Fibroblast of skin of scalp (primary cell): ENCODE measurements around the gene EN1.

Experiments
- DNase-seq: peaks from one replicate; pipeline ENCODE4 v3.0.0-alpha.2; 2013

EN1 gene

DNA sequence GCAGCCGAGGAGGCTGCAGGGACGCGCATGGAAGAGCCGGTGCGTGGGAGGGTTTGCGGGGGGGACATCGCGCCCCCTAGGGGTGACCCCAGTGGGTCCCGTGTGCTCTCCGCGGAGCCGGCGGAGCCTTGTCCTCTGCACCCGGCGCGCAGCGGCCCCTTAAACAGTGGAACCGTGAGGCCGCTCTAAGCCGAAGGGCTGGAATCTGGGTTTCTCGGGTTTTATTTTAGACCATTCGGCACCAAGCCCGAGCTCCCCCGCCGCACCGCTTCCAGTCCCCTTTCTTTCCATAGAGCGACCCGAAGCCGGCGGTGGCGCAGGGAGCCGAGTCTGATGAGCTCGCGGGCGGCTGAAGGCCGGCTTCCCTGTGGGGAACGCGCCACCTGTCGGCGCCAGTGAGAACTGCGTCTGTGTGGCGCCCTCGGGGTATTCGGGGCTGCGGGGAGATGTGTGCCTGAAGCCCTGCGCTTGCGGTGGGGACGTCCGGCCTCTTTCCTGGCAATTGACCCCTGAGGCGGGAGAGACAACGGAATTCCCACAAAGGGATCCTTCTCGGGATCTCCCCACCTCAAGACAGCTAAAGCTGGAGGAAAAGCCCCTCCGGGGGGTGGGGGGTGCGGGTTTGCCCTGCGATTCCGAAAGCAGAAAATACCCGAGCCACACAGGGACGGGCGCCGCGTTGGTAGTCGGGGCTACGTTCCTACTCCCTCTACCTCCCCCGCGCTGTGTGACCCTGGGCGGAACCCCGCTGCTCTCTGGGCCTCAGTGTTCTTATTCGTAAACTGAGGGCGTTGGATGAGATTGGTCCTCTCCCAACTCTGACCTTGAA lies 8.2 kb upstream of the EN1 start:
- peak; percentile 94 for DNase-seq

DNA sequence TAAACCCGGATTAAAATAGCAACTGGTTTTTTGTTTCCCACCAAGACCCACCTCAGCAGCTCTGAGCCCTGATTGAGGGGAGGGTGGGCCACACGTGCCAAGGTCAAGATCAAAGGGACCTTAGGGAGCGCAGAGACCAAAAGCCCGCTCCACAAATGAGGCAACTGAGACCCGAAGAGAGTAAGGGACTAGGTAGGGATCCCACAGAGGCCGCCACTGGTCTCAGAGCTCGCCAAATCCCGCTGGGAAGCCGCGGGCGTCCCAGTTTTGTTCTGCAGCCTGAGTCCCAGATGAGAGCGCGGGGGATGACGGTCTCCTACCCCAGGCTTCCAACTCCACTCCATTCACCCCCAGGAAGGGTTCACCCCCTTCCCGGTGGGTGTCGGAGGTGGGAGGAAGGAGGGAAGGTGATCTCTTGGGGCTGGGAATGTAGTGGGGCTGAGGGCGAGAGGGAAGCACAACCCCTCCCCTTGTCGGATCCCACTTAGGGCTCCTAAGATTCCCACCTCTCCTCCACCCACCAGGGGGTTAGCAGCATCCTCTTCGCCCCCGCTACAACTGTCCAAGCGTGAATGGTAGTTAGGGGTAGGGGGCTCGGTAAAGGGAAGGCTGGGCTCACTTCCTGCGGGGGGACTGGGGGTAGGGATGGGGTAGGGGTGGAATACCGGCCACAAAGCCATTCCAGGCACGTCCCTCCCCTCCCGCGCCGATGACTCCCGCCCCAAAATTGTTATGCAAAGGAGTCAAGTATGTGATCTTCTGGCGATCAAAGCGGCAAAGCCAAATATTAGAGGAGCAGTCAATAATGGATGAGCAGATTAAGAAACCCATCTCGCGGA lies 7.3 kb upstream of the EN1 start:
- peak; percentile 76 for DNase-seq

DNA sequence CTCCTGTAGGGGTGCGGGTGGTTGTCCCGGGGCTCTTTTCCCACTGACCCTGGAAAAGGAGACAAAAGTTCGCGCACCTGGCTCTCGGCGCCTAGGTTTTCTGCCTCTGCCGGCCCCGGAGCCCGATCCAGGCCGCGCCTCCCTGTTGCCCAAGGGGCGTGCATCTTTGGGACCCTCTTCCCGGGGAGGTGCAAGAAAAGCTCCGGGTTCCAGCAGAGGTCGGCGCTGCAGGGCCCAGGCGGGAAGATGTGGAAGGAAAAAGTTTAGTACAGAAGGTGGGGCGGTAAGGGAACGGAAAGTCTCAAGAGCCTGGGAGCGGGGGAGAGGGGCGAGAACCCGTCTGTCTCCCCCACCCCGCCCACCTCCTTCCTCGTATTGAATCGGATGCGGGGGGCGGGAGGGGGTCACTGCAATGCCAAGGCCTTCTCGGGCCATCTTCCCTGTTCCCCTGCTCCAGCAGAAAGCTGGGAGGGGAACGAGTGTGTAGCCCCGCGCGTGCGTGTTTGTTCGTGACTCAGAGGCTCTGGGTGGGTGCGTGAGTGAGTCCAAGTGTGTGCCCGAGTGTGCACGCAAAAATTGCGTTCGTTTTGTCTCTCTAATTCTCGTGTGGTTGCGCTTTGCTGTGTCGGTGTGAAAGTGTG lies 6.3 kb upstream of the EN1 start:
- peak; percentile 66 for DNase-seq

DNA sequence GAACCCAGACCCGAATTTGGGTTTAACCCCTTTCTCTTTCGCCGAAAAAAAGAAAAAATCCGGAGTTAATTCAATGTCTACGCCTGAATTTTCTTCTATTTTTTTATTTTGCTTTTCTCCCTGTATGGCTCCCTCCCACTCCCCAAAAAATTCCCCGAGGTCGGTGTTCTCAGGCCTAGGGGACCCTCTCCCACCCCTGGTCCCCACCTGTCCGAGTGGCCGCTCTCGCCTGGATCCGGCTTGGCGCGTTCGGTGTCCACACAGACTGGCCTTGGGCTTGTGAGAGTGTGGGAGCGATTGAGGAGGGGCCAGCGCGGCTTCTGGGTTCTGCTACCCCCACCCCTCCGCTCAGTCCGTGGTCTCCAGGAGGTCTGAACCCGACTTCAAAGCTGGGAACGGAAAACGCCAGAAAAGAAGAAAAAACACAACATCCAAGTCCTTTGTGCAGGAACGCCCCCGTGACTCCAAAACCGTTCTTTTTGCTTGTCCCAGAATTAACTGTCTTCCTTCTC lies 5.7 kb upstream of the EN1 start:
- no peak for DNase-seq

DNA sequence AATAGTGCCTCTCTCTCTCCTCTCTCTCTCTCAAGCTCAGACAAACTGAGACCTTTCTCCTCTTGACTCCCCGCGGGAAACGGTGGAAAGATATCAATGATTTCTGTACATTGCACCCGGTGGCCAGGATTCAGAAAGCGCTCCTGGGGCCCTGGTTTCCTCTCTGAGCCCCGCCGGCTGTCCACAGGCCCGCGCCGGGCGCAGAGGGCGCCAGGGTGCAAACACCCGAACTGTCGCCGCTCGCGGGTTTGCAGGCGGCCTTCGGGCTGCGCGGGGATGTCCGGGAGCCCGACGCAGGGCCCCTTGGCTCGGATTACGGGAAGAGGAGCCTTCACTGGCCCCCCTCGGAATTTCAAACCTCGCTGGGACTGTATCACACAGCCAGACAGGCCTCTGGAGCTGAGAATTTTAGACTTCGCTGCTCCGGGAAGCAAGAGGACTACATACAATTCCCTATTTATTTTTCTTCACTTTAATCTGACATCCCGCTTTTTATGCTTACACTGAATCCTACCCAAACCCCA lies 5.2 kb upstream of the EN1 start:
- DNase-seq: peak; percentile 60

DNA sequence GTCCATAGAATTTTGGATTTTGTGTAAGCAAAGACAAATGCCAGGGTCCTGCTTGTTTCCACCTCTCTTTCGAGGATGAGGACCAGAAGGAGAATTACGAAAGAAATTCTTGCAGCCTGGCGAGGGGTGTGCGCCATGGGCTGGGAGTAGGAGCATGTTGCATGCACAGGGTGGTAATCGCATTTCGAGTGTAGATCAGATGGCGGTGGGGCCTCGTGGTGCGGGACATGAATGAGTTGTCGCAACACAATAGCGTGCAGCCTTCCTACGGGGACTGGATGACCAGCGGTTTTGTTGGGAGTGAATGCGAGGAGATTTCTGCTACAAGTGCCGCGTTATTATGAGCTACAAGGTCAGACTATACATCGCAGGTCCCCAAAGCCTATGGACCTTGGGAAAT lies 4.2 kb upstream of the EN1 start:
- DNase-seq: peak; percentile 47

DNA sequence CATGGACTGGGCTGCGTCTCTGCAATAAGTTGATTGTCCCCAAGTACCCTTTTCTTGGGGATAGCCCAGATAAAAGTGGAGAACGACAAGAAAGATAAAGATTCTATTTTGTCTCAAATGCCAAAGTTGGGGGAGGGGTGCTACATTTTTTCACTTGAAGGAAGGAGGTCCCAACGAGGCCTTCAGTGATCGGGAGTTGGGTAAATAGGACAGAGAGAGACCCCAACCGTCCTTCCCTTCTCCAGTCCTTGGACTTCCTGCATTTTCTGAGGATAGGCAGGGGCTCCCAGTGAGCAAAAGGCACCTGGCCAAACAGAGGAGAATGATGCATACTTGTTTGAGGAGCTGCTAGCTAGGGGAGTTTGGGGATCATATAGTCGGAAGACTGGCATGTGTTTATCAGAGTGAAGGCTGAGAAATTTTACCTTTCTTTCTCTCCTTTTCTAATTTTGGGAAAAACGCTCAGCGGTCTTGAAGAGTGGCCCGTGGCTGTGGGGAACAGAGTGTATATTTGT lies 3.5 kb upstream of the EN1 start:
- peak; percentile 15 for DNase-seq

DNA sequence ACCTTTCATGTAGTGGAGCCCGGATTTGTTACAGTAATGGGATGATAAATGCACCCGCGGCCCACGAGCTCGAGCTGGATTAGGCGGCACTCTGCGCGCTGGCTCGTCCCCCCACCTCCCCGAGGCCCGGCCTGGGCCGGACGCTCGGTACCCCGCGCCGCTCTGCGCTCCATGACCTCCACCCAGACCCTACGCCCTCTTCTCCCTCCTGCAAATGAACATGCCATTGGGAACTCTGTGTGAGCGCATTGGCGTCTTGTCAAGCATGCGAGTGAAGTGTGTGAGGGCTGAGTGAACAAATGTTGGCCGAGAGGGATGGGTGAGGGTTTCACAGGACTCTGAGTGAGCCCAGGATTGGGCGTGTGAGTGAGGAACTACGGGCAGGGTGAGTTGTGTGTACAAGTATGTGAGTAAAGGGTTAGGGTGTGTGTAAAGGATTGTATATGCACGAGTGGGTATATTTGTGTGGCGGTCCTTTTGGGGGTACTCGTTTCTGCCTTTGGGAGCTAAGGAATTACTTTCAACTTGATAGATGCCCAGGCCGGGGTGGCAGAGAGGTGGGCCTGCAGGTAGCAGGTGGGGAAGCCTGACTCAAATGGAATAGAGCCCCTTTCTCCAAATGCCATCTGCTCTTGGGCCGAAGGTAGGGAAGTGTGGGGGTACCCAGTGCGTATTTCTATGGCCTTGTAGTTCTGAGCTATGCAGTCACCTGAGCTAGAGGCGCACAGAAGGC lies 2.9 kb upstream of the EN1 start:
- peak; percentile 65 for DNase-seq

DNA sequence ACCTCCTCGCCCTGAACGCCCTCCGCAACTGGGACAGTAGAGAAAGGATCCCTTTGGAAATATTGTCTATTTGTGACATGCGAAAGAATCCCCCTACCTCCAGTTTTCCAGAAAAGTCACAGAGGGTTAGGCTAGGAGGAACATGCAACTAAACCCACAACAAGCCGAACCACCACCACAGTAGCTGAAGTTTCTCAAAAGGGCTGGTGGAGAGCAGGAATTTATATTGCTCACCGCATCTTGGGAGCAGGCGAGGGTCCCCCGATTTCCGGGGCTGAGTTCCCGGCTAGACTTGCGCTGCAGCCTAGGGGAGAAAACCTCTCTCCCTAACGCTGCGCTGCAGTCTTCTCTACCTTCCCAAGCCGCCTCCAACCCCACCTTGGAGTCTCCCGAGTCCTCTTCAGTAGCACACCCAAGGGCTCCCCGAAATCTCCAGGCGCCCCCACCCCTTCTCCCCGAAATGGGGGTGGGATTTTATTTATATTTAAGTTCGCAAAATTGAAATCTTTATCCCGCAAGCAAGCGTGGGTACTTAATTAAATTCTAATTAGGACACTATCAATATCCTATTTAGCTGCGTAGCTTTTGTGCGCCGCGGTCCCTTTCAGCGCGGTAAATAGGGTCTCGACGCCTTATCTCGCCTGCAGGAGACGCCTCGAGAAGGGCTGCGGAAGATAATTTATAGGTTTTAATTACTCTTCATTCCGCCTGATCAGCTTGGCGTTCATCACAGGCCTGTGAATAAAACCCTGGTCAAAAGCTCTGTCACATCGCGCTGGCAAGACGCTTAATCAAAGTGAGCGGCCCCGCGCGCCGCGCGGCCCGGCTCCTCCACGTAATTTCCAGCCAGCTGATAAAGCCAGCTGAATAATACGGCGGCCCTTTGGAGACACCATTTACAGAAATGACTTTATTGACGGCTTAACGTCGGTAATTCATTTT lies 2.0 kb upstream of the EN1 start:
- peak; percentile 36 for DNase-seq

DNA sequence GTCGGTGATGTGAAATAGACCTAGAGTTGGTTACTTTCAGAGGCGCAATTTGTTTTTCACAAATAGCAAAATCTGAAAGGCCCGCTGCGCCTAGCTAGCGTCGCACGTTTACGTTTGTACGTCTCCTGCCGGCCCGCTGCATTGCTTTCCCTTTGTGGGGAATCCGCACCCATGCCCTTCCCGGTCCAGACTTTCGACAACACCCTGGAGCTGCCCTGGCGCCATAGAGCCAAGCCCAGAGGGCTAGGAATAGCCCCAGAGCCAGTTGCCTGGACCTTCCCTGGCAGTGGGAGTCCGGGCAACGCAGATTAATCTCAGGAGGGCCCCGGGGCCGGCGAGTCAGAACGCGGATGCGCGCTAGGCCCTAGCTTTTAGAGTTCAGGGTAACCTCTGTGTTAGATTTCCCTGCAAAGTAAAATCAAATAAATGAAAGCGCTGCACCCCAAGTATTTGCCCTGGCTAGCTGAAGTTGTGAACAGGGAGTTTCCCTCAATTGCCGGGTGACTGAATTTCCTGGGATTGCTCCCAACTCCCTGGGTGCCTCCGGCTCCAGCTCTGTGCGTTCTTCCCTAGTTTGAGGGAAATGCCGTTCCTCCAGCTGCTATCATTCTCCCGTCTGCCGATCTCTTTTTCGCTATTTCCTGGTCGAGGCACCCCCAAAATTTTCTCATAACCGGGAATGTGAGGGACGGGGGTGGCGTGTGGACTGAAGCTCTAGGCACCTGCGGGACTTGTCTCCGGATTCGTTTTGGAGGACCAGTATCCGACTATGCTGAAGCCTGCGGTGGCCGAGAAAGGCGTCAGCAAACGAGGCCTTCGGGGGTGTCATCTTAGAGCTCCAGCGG lies 1.2 kb upstream of the EN1 start:
- DNase-seq: peak; percentile 52

DNA sequence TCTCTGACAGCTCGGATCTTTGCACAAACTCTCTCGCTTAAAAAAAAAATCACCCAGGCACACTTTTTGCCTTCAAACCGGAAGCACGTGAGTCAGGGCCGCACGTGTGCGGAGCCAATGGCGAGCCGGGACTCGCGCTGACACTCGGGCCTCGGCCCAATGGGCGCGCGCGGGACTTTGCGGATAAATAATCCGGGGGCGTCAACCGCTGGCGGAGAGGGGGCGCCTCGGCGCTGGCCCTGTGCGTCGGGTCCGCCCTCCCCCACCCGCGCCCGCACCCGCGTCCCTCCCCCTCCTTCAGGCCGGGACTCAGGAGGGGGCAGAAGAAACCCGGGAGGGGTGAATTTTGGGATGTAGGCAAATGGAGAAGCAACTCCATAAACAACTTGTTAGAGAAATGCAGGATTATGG lies 319 bp upstream of the EN1 start:
- peak; percentile 99 for DNase-seq

DNA sequence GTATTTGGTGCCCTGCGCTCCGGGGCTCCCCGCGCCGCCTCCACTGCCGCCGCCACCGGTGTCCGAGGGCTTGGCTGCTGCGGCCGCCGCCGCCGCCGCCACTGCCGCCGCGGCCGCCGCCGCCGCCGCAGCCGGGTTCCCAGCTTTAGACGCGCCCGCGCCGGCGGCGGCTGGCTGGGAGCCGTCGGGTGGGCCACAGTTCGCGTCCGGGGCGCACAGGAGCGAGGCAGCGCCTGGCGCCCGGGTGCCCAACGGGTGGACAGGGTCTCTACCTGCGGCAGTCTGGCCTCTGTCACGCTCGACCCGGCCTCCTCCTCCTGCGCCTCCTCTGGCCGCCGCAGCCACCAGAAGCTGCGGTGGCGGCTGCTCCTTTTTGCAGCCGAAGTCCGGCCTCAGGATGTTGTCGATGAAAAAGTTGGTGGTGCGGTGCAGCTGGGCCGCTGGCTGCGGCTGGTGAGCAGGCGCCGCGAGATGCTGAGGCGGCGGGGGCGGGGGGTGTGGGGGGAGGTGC lies 951 bp downstream of the EN1 start:
- DNase-seq: peak; percentile 44

DNA sequence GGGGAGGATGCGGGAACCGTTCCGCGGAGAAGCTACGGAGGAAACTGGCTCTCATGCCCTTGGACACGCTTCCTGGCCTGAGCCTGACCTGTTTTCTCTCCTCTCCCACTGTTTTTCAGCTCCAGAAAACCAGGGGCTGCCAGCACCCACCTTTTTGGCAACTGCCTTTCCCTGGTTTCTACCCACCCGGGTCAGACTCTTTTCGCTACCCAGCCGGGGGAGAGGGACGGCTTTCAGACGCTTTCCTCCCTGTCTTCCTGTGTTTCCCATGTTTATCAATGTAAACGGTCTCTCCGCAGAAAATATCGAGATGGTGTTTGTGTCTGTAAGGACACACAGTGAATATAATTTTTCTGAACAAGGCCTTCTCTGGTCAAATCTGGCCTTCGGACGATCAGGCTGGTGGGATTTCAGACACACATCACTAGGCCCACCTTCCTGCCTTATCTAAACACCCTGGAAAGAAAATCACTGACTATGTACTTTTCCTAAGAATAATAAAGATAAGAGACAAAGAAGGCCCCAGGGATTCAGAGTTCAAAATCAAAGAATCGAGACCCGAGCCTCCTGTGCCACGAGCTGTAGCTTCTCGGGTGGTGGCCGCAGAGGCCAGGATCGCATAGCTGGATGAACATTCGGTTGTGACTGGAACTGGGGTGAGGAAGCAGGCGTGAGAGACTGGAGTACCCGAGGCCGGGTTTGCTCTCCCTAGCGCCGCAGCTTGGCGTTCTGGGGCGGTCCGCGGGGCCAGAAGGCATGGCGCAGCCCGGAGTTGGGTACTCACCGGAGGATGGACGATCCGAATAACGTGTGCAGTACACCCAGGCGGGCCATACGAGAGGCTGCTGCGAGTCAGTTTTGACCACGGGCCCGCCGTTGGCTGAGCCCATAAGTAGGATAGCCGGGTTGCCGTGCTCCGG lies 1.7 kb downstream of the EN1 start:
- peak; percentile 15 for DNase-seq

DNA sequence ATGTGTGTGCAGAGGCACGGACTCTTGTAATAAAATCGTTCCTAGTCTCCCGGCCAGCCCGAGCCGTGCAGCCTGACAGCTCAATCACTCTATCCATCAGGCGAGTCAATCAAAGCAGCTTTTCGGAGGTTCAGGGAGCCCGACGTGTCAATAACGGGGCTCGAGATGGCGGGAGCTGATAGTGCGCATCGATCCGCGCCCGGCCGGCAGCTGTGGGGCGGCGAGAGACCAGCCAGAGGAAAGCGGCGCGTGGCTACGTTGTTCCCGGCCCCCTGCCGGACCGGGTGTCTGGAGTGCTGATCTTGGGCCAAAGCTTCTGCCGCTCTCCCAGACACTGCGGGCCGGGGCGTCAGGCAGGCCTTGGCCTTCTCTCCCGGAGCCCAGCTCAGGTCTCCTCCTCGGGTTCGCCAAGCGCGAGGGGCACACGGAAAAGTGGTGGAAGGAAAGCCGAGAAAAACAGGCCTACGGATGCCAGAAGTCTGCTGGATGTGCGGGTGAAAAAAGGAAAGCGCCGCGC lies 2.4 kb downstream of the EN1 start:
- peak; percentile 31 for DNase-seq

DNA sequence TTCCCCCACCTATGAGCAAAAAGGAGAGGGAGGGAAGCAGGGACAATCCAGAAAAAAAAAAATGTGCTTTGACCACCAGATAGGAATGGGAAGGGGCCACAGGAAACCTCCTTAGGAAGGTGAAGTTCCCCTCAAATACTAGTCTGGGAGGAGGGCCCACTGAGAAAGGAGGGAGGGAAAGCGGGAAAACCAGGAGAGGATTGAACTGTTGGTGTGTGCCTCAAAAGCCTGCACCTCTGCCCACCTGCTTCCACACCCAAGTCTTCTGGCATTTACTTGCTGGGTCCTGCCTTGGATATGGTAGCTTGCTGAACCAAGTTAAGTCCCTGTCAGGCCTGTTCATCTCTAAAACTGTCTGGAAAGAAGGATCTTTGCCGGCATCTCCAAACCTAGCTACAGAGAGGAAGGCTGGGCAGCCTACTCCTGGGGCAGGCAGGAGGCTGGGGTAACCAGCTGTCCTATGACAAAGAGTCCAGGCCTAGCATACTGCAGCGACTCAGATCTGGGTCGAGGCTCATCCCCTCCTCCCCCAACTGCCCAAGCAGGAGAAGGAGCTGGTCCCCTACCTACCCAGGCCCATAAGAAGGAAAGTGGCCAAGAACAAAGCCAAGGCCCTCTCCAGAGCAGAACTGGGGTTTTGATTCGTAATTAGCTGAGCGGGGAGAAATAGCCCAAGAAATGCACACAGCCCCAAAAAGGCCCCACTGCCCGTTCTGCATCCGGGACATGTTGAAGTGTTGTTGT lies 3.0 kb downstream of the EN1 start:
- DNase-seq: peak; percentile 52

DNA sequence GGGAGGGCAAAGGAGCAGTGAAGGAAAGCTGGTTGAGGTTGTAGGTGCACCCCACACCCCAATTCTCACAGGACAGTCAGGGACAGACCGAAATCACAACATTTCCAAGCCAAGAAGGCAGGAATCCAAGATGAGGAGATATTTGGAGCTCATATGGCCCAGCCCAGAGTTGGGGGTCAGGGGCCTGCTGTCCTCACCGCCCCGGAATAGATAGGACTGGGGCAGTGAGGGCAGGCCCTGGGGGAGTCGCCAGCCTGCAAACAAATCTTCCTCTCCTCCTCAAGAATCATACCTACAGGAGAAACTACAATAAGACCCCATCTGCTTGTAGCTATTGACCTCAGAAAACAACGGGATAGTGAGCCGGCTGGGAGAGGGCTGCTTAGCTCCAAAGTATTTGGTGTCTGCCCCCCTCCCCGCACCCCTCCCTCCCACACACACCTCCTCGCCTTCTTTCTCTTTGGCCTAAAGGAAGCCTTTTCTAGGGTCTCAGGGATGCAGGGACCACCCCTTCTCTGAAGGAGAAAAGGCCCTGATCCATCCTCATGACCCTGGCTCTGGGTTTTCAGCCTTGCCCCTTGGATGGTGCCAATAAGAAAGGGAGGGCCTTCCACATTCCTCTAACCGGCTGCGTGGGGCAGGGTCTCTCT lies 3.8 kb downstream of the EN1 start:
- DNase-seq: no peak
